RPMI7951 (cell line): ENCODE measurements around the gene FRK. TPM values are rescaled to one million over a fixed set of nuclear protein-coding genes. Genes with fewer than 3 reads are reported as not detected.
"Not testable (repeated sequence)": the region's sequence is repeated elsewhere in the genome, so short reads cannot be mapped to it uniquely, and the experiment has no call there.

Experiments used
- DNase-seq: peaks from one replicate; pipeline ENCODE4 v3.0.0-alpha.2; 2012; ENCODE audit warnings: low read depth
- total RNA-seq: library from RNA; depleted of rRNA; stranded (reverse); fragments of >200 nt; shearing (Covaris generic); gene quantifications from 2 replicates; pipeline ENCODE4 v1.2.3, GENCODE V29; 2014; rRNA removed

Gene FRK
- 1.7 and 1.8 TPM in 2 replicates for total RNA-seq

- DNase-seq = peak; percentile 81
Measured at GRCh38 chr6:116060572-116061283, at the start of gene FRK. FRK (minus strand) TSS chr6:116060891; CDS start chr6:116060311, 580 bp downstream.

GRCh38 chr6:116108836-116109235 is 48.1 kb upstream of the FRK start:
- DNase-seq = no peak

- no peak for DNase-seq
Measured at GRCh38 chr6:116106146-116106545, 45.5 kb upstream of the FRK start.

GRCh38 chr6:116105247-116105646 is 44.6 kb upstream of the FRK start:
- no peak for DNase-seq

- no peak for DNase-seq
Measured at GRCh38 chr6:116104636-116105035, 43.9 kb upstream of the FRK start.

GRCh38 chr6:116102873-116103272 is 42.2 kb upstream of the FRK start:
- DNase-seq = no peak

- DNase-seq = no peak
Measured at GRCh38 chr6:116101790-116102189, 41.1 kb upstream of the FRK start.

- no peak for DNase-seq
Measured at GRCh38 chr6:116101302-116101718, 40.6 kb upstream of the FRK start.

GRCh38 chr6:116100419-116101301 is 40.0 kb upstream of the FRK start, which contains the start of gene NT5DC1:
NT5DC1 (plus strand) TSS chr6:116100853; CDS start chr6:116100931, 78 bp downstream.
- DNase-seq = peak; percentile 83

GRCh38 chr6:116099036-116099435 is 38.3 kb upstream of the FRK start:
- DNase-seq = no peak

- DNase-seq = peak; percentile 19
Measured at GRCh38 chr6:116096979-116097816, 36.5 kb upstream of the FRK start.

GRCh38 chr6:116096048-116096759 is 35.5 kb upstream of the FRK start:
- DNase-seq = not testable (repeated sequence)

- no peak for DNase-seq
Measured at GRCh38 chr6:116094041-116094440, 33.4 kb upstream of the FRK start.

GRCh38 chr6:116090251-116090650 is 29.6 kb upstream of the FRK start:
- no peak for DNase-seq

GRCh38 chr6:116088946-116089345 is 28.3 kb upstream of the FRK start:
- DNase-seq = no peak

GRCh38 chr6:116087437-116088027 is 26.8 kb upstream of the FRK start:
- peak; percentile 94 for DNase-seq

- DNase-seq = no peak
Measured at GRCh38 chr6:116084284-116084683, 23.6 kb upstream of the FRK start.

GRCh38 chr6:116083052-116083451 is 22.4 kb upstream of the FRK start:
- no peak for DNase-seq

- no peak for DNase-seq
Measured at GRCh38 chr6:116078945-116079344, 18.3 kb upstream of the FRK start.

- DNase-seq = no peak
Measured at GRCh38 chr6:116078522-116078921, 17.8 kb upstream of the FRK start.
